ENCODE results near the gene CADM2. TPM values are rescaled to one million over a fixed set of nuclear protein-coding genes. Genes with fewer than 3 reads are reported as not detected.

The CADM2 gene
- total RNA-seq, 1 experiment from 2014 or later, result 0.64 TPM

GRCh38 chr3:85660451-85660850, 701.7 kb downstream of the CADM2 start:
- ChIA-PET CTCF (no interaction called here), POLR2A (no interaction called here)
- intact Hi-C loops (cut with micrococcal nuclease; ENCODE audit: unreplicated experiment) (no loop called here), in situ Hi-C loops (cut with HindIII; ENCODE audit: low pct_unique_long_range_greater_than_20kb, low sequenced_read_pairs) (no loop called here)
- ATAC-seq (no peak), DNase-seq (ENCODE audit: low read depth, low spot score) (no peak)
- no peaks in the 10 kb centered on the region for H3K36me3 ChIP-seq (ENCODE audit: control insufficient read depth, insufficient read depth, low read length)
- BruUV-seq (replicated peaks), result no TSS peak
- H3K27me3 ChIP-seq (ENCODE audit: control insufficient read depth, insufficient read depth, low read length), result no peaks in the 10 kb centered on the region
- H3K27ac ChIP-seq (ENCODE audit: low read length), result no peak overlapping the region
- no peak for TF ChIP-seq TCF7L2 (IDR thresholded peaks at IDR 0.05; ENCODE audit: low read depth, low read length)
- no peak for TF ChIP-seq POLR2AphosphoS5 (IDR thresholded peaks at IDR 0.05; ENCODE audit: low read depth, low read length)
- no peak for TF ChIP-seq SIN3A (IDR thresholded peaks at IDR 0.05; ENCODE audit: borderline replicate concordance, insufficient read depth, low read depth, low read length)
- TF ChIP-seq CTCF (IDR thresholded peaks at IDR 0.05), result no peak
- H3K4me1 ChIP-seq (ENCODE audit: control insufficient read depth, insufficient read depth, low read length), result no peaks in the 10 kb centered on the region
- H3K4me3 ChIP-seq (ENCODE audit: low read depth in 2 of 2, low read length in 2 of 2), result no peak overlapping the region
- H3K9me3 ChIP-seq (ENCODE audit: control insufficient read depth, insufficient read depth, low read depth, low read length), result no peaks in the 10 kb centered on the region

DNA sequence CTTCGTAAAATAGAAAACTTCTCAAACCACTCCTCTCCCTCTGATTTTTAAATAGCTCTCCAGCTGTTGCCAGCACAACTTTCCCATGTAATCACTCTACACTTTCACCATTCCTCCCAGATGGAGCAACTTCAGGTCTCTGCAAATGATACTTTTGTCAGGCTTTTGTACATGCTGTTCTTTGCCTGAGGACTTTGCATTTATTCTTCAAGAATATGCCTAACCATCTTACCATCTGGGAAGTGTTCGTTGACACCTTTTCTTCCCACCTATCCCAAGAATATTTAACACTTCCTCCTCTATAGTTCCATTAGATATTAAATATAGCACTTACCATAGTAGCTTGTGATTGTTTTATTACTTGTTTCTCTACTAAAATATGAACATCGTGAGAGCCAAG, 703.7 kb downstream of the CADM2 start:
- POLR2A ChIA-PET, result no interaction called here
- no peak overlapping the region for H3K27ac ChIP-seq (ENCODE audit: low read length)
- no peak overlapping the region for H3K4me3 ChIP-seq (ENCODE audit: low read depth in 2 of 2, low read length in 2 of 2)
- H3K9me3 ChIP-seq (ENCODE audit: control insufficient read depth, insufficient read depth, low read depth, low read length), result no peaks in the 10 kb centered on the region
- no peaks in the 10 kb centered on the region for H3K4me1 ChIP-seq (ENCODE audit: control insufficient read depth, insufficient read depth, low read length)
- in situ Hi-C loops (cut with HindIII; ENCODE audit: low pct_unique_long_range_greater_than_20kb, low sequenced_read_pairs) (no loop called here), intact Hi-C loops (cut with micrococcal nuclease; ENCODE audit: unreplicated experiment) (no loop called here)
- H3K27me3 ChIP-seq (ENCODE audit: control insufficient read depth, insufficient read depth, low read length), result no peaks in the 10 kb centered on the region
- CTCF ChIA-PET, result no interaction called here
- ATAC-seq, result no peak
- DNase-seq (ENCODE audit: low read depth, low spot score), result no peak
- no peaks in the 10 kb centered on the region for H3K36me3 ChIP-seq (ENCODE audit: control insufficient read depth, insufficient read depth, low read length)
- no TSS peak for BruUV-seq (replicated peaks)
- no peak for TF ChIP-seq POLR2AphosphoS5 (IDR thresholded peaks at IDR 0.05; ENCODE audit: low read depth, low read length)
- no peak for TF ChIP-seq CTCF (IDR thresholded peaks at IDR 0.05)
- TF ChIP-seq, protein P1, sequence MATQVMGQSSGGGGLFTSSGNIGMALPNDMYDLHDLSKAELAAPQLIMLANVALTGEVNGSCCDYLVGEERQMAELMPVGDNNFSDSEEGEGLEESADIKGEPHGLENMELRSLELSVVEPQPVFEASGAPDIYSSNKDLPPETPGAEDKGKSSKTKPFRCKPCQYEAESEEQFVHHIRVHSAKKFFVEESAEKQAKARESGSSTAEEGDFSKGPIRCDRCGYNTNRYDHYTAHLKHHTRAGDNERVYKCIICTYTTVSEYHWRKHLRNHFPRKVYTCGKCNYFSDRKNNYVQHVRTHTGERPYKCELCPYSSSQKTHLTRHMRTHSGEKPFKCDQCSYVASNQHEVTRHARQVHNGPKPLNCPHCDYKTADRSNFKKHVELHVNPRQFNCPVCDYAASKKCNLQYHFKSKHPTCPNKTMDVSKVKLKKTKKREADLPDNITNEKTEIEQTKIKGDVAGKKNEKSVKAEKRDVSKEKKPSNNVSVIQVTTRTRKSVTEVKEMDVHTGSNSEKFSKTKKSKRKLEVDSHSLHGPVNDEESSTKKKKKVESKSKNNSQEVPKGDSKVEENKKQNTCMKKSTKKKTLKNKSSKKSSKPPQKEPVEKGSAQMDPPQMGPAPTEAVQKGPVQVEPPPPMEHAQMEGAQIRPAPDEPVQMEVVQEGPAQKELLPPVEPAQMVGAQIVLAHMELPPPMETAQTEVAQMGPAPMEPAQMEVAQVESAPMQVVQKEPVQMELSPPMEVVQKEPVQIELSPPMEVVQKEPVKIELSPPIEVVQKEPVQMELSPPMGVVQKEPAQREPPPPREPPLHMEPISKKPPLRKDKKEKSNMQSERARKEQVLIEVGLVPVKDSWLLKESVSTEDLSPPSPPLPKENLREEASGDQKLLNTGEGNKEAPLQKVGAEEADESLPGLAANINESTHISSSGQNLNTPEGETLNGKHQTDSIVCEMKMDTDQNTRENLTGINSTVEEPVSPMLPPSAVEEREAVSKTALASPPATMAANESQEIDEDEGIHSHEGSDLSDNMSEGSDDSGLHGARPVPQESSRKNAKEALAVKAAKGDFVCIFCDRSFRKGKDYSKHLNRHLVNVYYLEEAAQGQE (IDR thresholded peaks at IDR 0.05; ENCODE audit: insufficient read depth in 1 of 2, low read depth in 2 of 2, low read length in 1 of 2), result no peak
- TF ChIP-seq SIN3A (IDR thresholded peaks at IDR 0.05; ENCODE audit: borderline replicate concordance, insufficient read depth, low read depth, low read length), result no peak
- no peak for TF ChIP-seq TCF7L2 (IDR thresholded peaks at IDR 0.05; ENCODE audit: low read depth, low read length)
